Measurements from ENCODE around the gene DNAJC27. TPM values are rescaled to one million over a fixed set of nuclear protein-coding genes. Genes with fewer than 3 reads are reported as not detected.

DNAJC27 gene
- total RNA-seq, 6 donors from 2014 or later = 4.4 to 16.8 (median 7.7) TPM

DNA sequence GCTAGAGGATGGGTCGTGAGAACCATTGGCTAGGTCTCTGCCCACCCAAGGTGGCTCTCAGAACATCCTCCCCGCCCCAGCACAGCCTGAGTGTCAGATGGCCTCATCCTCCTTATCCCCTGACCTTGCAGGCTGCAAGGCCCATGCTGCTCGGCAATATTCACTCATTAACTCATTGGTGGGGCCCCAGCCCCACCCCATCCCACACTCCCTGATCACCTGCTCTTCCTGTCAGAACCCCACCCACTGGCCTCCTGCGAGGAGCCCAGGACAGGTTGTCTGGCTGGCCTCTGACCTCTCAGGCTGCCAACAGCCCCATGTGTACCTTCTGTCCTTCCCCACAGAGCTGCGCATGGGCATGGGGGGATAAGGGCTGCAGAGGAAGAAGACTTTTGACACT, 57.0 kb downstream of the DNAJC27 start:
- Histone ChIP-seq H3K36me3 (no peaks in the 10 kb centered on the region), H3K4me1 (peaks cover 5 to 22% (median 16%) of the 10 kb centered on the region in 4 donors), H3K27me3 (no peaks in the 10 kb centered on the region), H3K27ac (no peak overlapping the region), H3K9me3 (no peaks in the 10 kb centered on the region), H3K4me3 (no peak overlapping the region)
- TF ChIP-seq EP300 (IDR thresholded peaks at IDR 0.05) = no peak
- TF ChIP-seq POLR2A (IDR thresholded peaks at IDR 0.05) = no peak
- TF ChIP-seq POLR2AphosphoS5 (IDR thresholded peaks at IDR 0.05) = no peak
- TF ChIP-seq, protein P1, sequence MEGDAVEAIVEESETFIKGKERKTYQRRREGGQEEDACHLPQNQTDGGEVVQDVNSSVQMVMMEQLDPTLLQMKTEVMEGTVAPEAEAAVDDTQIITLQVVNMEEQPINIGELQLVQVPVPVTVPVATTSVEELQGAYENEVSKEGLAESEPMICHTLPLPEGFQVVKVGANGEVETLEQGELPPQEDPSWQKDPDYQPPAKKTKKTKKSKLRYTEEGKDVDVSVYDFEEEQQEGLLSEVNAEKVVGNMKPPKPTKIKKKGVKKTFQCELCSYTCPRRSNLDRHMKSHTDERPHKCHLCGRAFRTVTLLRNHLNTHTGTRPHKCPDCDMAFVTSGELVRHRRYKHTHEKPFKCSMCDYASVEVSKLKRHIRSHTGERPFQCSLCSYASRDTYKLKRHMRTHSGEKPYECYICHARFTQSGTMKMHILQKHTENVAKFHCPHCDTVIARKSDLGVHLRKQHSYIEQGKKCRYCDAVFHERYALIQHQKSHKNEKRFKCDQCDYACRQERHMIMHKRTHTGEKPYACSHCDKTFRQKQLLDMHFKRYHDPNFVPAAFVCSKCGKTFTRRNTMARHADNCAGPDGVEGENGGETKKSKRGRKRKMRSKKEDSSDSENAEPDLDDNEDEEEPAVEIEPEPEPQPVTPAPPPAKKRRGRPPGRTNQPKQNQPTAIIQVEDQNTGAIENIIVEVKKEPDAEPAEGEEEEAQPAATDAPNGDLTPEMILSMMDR (IDR thresholded peaks at IDR 0.05) = no peak
- ATAC-seq (ENCODE audit: low FRiP score in 2 of 2) (no peak), DNase-seq (no peak)
- 84 to 90% methylated on average over 4 to 5 of the region's 5 CpGs for WGBS, 2 donors

- no peak overlapping the region for H3K27ac ChIP-seq
- H3K36me3 ChIP-seq = no peaks in the 10 kb centered on the region
- DNase-seq (no peak), ATAC-seq (ENCODE audit: low FRiP score in 2 of 2) (no peak)
- no peaks in the 10 kb centered on the region for H3K27me3 ChIP-seq
- H3K9me3 ChIP-seq = no peaks in the 10 kb centered on the region
- peaks cover 0 to 14% (median 10%) of the 10 kb centered on the region in 4 donors for H3K4me1 ChIP-seq
- 78 to 87% methylated on average over 4 to 9 of the region's 9 CpGs for WGBS, 2 donors
- TF ChIP-seq POLR2A (IDR thresholded peaks at IDR 0.05) (no peak), EP300 (IDR thresholded peaks at IDR 0.05) (no peak), POLR2AphosphoS5 (IDR thresholded peaks at IDR 0.05) (no peak)
- TF ChIP-seq, protein P1 (IDR thresholded peaks at IDR 0.05) = no peak
- H3K4me3 ChIP-seq = no peak overlapping the region
Observed at GRCh38 chr2:24913911-24914310, 57.8 kb downstream of the DNAJC27 start.

DNA sequence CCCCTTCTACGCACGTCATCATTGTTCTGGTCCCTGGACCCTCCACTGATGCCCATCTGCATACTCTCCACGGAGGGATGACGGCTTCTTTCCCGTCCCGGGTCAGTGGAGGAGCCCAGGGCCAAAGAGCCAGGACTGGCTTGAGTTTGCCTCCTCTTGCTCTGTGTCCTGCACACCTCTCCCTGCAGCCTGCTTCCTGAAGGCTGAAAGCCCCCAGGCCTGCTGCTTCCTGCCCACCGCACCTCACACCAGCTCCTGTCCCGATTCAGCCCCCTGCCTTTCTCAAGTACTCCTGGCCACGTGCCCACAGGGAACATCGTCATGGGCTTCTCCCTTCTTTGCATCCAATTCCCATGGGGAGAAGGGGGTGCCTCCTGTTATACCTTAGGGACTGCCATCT, 58.8 kb downstream of the DNAJC27 start:
- H3K4me3 ChIP-seq = no peak overlapping the region
- DNase-seq = no peak
- no peak overlapping the region for H3K27ac ChIP-seq
- H3K36me3 ChIP-seq = no peaks in the 10 kb centered on the region
- ATAC-seq (ENCODE audit: low FRiP score in 2 of 2) = peak in 1 of 2 donors; percentile 7
- TF ChIP-seq POLR2AphosphoS5 (IDR thresholded peaks at IDR 0.05) = no peak
- no peak for TF ChIP-seq EP300 (IDR thresholded peaks at IDR 0.05)
- TF ChIP-seq, protein P1 (IDR thresholded peaks at IDR 0.05) = no peak
- no peak for TF ChIP-seq POLR2A (IDR thresholded peaks at IDR 0.05)
- peaks cover 0 to 9% (median 3%) of the 10 kb centered on the region in 4 donors for H3K4me1 ChIP-seq
- H3K9me3 ChIP-seq = no peaks in the 10 kb centered on the region
- H3K27me3 ChIP-seq = no peaks in the 10 kb centered on the region
- WGBS, 2 donors = 75 to 80% methylated on average over 10 of the region's 10 CpGs

GRCh38 chr2:24912523-24912922, 59.2 kb downstream of the DNAJC27 start:
- Histone ChIP-seq H3K36me3 (no peaks in the 10 kb centered on the region), H3K4me1 (peaks cover 0 to 5% (median 2%) of the 10 kb centered on the region in 4 donors), H3K4me3 (no peak overlapping the region), H3K27me3 (no peaks in the 10 kb centered on the region), H3K27ac (no peak overlapping the region), H3K9me3 (no peaks in the 10 kb centered on the region)
- TF ChIP-seq, protein P1 (IDR thresholded peaks at IDR 0.05) = no peak
- TF ChIP-seq EP300 (IDR thresholded peaks at IDR 0.05) (no peak), POLR2A (IDR thresholded peaks at IDR 0.05) (no peak), POLR2AphosphoS5 (IDR thresholded peaks at IDR 0.05) (no peak)
- ATAC-seq (ENCODE audit: low FRiP score in 2 of 2) (no peak), DNase-seq (no peak)
- 76 to 82% methylated on average over 7 of the region's 7 CpGs for WGBS, 2 donors

- ATAC-seq (ENCODE audit: low FRiP score in 2 of 2) = no peak
- 94 to 100% methylated on average over 3 of the region's 3 CpGs for WGBS, 2 donors
Observed at GRCh38 chr2:24910245-24910644, 61.5 kb downstream of the DNAJC27 start.

More at GRCh38 chr2:24910245-24910644, 61.5 kb downstream of the DNAJC27 start:
- Histone ChIP-seq H3K4me3 (no peak overlapping the region), H3K9me3 (no peaks in the 10 kb centered on the region), H3K36me3 (no peaks in the 10 kb centered on the region), H3K27ac (no peak overlapping the region), H3K4me1 (no peaks in the 10 kb centered on the region), H3K27me3 (no peaks in the 10 kb centered on the region)
- DNase-seq = no peak
- TF ChIP-seq POLR2AphosphoS5 (IDR thresholded peaks at IDR 0.05) = no peak
- TF ChIP-seq POLR2A (IDR thresholded peaks at IDR 0.05) = no peak
- TF ChIP-seq, protein P1 (IDR thresholded peaks at IDR 0.05) = no peak
- TF ChIP-seq EP300 (IDR thresholded peaks at IDR 0.05) = no peak

Data from upper lobe of left lung (tissue), 6 donors.